Measurements from ENCODE around the gene AGR2.

The AGR2 gene

GRCh38 chr7:16833373-16833772, 28.6 kb upstream of the AGR2 start:
- no peak for TF ChIP-seq CTCF (IDR thresholded peaks at IDR 0.05; ENCODE audit: low read depth, low read length)
- DNase-seq (ENCODE audit: extremely low read depth, low read depth) = no peak

- no peak for DNase-seq (ENCODE audit: extremely low read depth, low read depth)
- no peak for TF ChIP-seq CTCF (IDR thresholded peaks at IDR 0.05; ENCODE audit: low read depth, low read length)
Measured at GRCh38 chr7:16826060-16826459, 21.3 kb upstream of the AGR2 start.

DNA sequence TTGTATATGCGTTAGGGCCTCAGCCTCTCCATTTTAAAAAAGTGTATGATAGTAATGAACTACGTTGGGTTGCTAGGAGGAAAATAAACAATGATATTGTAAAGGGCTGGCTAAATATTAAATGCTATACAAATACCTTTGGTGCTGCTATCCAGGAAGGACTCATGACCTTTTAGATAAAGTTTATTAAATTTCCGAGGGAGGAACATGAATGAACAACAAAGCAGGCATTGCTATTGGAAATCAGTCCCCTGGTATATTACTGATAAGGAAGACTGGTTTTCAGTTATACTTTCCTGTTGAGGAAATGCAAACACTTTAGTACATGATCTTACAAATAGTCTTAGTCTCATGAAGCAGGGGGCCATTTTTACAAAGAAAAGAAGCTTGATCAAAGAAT, 17.2 kb upstream of the AGR2 start:
- no peak for DNase-seq (ENCODE audit: extremely low read depth, low read depth)
- no peak for TF ChIP-seq CTCF (IDR thresholded peaks at IDR 0.05; ENCODE audit: low read depth, low read length)

DNA sequence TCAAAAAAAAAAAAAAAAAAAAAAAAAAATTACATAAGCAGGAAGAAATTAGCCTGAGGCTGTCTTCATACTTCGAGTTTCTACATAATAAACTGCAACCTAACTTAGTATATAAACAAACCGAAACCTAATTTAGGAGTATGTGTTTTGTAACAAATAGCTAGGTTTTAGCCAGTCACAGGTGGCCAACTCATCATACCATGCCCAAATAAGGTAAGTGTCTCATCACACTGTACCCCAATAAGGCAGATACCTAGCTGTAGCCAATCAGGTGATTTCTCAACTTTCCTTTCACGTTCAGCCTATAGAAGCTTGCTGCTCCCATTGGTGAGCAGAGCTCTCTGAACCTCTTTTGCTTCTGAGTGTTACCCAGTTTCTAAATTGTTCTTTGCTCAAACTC, 13.9 kb upstream of the AGR2 start:
- no peak for DNase-seq (ENCODE audit: extremely low read depth, low read depth)
- no peak for TF ChIP-seq CTCF (IDR thresholded peaks at IDR 0.05; ENCODE audit: low read depth, low read length)

- no peak for DNase-seq (ENCODE audit: extremely low read depth, low read depth)
- no peak for TF ChIP-seq CTCF (IDR thresholded peaks at IDR 0.05; ENCODE audit: low read depth, low read length)
Measured at GRCh38 chr7:16817536-16817935, 12.7 kb upstream of the AGR2 start.

- no peak for DNase-seq (ENCODE audit: extremely low read depth, low read depth)
- no peak for TF ChIP-seq CTCF (IDR thresholded peaks at IDR 0.05; ENCODE audit: low read depth, low read length)
Measured at GRCh38 chr7:16816824-16817223, 12.0 kb upstream of the AGR2 start.

GRCh38 chr7:16815001-16815400, 10.2 kb upstream of the AGR2 start:
- TF ChIP-seq CTCF (IDR thresholded peaks at IDR 0.05; ENCODE audit: low read depth, low read length) = no peak
- no peak for DNase-seq (ENCODE audit: extremely low read depth, low read depth)

Measured in AG09319 (cell line).